ENCODE measurements around the gene MYT1.

MYT1 gene

DNA sequence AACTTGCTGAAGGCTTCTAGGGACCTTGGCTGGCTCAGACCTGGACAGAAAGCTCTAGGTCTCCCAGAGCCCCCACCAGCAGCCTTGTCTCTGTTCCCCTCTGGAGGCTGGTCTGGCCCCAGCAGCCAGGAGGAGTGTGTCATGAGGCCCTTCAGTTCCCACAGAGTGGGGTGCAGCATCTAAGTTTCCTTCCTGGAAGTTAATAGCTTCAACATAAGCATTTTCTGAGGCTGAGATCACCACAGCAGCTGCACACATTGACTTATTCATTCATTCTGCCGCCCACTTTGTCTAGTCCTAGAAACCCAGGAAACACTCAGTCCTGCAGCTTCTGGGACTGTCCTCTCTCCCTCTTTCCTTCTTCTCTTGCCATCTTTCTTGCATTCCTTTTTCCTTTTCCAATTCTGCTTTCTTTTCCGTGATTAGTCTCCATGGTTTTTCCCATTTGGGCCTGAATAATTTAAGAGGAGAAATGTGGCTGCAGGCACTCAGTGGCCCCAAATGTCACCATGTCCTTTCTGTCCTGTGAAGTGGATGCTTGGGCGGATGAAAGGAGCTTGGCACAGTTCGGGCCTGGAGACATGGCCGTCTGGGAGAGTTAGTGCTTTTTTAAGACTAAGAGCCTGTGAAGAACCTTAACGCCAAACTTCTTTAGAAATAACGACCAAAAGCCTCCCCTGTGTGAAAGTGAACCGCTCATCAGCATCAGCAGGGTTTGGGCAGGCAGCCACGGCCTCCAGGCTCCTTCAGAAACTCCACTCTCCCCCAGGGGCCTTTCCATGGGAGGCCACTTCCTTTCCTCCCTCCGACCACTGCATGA is 60.3 kb downstream of the MYT1 start:
- no peak for DNase-seq (ENCODE audit: low read depth, low spot score)
- no peaks in the 10 kb centered on the region for H3K27me3 ChIP-seq (ENCODE audit: insufficient read depth, insufficient read length)
- no peaks in the 10 kb centered on the region for H3K36me3 ChIP-seq (ENCODE audit: insufficient read depth, insufficient read length, low read length)
- TF ChIP-seq ZNF274 (IDR thresholded peaks at IDR 0.05; ENCODE audit: low read depth, low read length) (no peak), SUZ12 (IDR thresholded peaks at IDR 0.05; ENCODE audit: extremely low read depth, insufficient read depth, insufficient read length) (no peak), YY1 (IDR thresholded peaks at IDR 0.05; ENCODE audit: insufficient read depth, insufficient read length) (no peak)
- H3K4me3 ChIP-seq (ENCODE audit: insufficient read length, low read depth): no peak overlapping the region
- no peak overlapping the region for H3K9ac ChIP-seq (ENCODE audit: insufficient read length, low read depth)
- peaks cover 8% of the 10 kb centered on the region for H3K4me1 ChIP-seq (ENCODE audit: insufficient read depth, insufficient read length)
- H3K9me3 ChIP-seq (ENCODE audit: insufficient read depth, low read length): no peaks in the 10 kb centered on the region

GRCh38 chr20:64225171-64225595 is 60.9 kb downstream of the MYT1 start:
- TF ChIP-seq SUZ12 (IDR thresholded peaks at IDR 0.05; ENCODE audit: extremely low read depth, insufficient read depth, insufficient read length) (no peak), ZNF274 (IDR thresholded peaks at IDR 0.05; ENCODE audit: low read depth, low read length) (no peak), YY1 (IDR thresholded peaks at IDR 0.05; ENCODE audit: insufficient read depth, insufficient read length) (no peak)
- DNase-seq (ENCODE audit: low read depth, low spot score): no peak
- Histone ChIP-seq H3K9me3 (ENCODE audit: insufficient read depth, low read length) (no peaks in the 10 kb centered on the region), H3K36me3 (ENCODE audit: insufficient read depth, insufficient read length, low read length) (no peaks in the 10 kb centered on the region), H3K9ac (ENCODE audit: insufficient read length, low read depth) (no peak overlapping the region), H3K4me1 (ENCODE audit: insufficient read depth, insufficient read length) (peaks cover 6% of the 10 kb centered on the region), H3K27me3 (ENCODE audit: insufficient read depth, insufficient read length) (no peaks in the 10 kb centered on the region), H3K4me3 (ENCODE audit: insufficient read length, low read depth) (no peak overlapping the region)

- DNase-seq (ENCODE audit: low read depth, low spot score): no peak
- H3K4me1 ChIP-seq (ENCODE audit: insufficient read depth, insufficient read length): peaks cover 6% of the 10 kb centered on the region
- H3K4me3 ChIP-seq (ENCODE audit: insufficient read length, low read depth): no peak overlapping the region
- H3K9ac ChIP-seq (ENCODE audit: insufficient read length, low read depth): no peak overlapping the region
- no peaks in the 10 kb centered on the region for H3K9me3 ChIP-seq (ENCODE audit: insufficient read depth, low read length)
- H3K36me3 ChIP-seq (ENCODE audit: insufficient read depth, insufficient read length, low read length): no peaks in the 10 kb centered on the region
- TF ChIP-seq ZNF274 (IDR thresholded peaks at IDR 0.05; ENCODE audit: low read depth, low read length) (no peak), SUZ12 (IDR thresholded peaks at IDR 0.05; ENCODE audit: extremely low read depth, insufficient read depth, insufficient read length) (no peak), YY1 (IDR thresholded peaks at IDR 0.05; ENCODE audit: insufficient read depth, insufficient read length) (no peak)
- no peaks in the 10 kb centered on the region for H3K27me3 ChIP-seq (ENCODE audit: insufficient read depth, insufficient read length)
Observed at GRCh38 chr20:64225828-64226598, 61.8 kb downstream of the MYT1 start.

DNA sequence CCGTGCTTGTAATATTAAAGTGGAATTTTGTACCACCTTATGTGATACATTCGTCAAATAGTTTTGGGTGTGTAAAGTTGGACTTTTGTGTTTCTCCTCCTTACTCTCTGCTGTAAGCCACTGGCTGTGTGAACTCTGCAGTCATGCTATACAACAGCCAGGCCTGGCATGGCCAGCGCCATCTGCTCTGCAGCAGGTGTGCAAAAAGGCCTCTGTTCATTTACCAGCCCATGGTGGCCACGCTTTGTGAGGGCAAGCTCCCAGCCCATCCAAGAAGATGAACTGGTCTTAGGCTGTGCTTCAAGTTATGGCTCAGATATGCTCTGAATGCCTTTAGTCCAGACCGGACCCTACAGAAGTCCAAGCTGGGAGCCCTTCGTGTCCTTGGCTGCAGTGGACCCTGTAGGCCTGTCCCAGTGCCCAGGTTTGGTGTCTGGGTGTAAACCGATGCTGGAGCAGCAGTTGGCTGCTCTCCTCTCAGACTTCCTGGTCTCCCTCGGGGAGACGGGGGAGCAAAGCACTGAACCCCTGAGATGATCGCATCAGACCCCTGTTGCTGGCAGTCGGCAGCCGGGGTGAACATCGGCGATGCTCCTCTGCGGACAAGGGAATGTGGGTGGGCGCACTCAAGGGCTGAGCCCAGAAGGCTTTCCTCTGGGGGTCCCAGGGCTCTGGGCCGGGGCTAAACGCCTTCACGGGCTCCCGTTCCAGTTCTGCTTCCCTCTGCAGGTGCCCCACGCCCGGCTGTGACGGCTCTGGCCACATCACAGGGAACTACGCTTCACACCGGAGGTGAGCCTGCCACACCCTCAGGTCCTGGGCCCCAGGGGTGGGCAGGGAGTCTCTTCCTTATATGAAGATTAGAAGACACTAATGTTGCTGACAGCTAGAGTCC is 62.7 kb downstream of the MYT1 start:
- H3K27me3 ChIP-seq (ENCODE audit: insufficient read depth, insufficient read length): no peaks in the 10 kb centered on the region

GRCh38 chr20:64228086-64228653 is 63.9 kb downstream of the MYT1 start:
- TF ChIP-seq ZNF274 (IDR thresholded peaks at IDR 0.05; ENCODE audit: low read depth, low read length) (no peak), SUZ12 (IDR thresholded peaks at IDR 0.05; ENCODE audit: extremely low read depth, insufficient read depth, insufficient read length) (no peak), YY1 (IDR thresholded peaks at IDR 0.05; ENCODE audit: insufficient read depth, insufficient read length) (no peak)
- no peak overlapping the region for H3K4me3 ChIP-seq (ENCODE audit: insufficient read length, low read depth)
- no peaks in the 10 kb centered on the region for H3K36me3 ChIP-seq (ENCODE audit: insufficient read depth, insufficient read length, low read length)
- peaks cover 6% of the 10 kb centered on the region for H3K4me1 ChIP-seq (ENCODE audit: insufficient read depth, insufficient read length)
- no peak overlapping the region for H3K9ac ChIP-seq (ENCODE audit: insufficient read length, low read depth)
- H3K27me3 ChIP-seq (ENCODE audit: insufficient read depth, insufficient read length): no peaks in the 10 kb centered on the region
- no peaks in the 10 kb centered on the region for H3K9me3 ChIP-seq (ENCODE audit: insufficient read depth, low read length)
- no peak for DNase-seq (ENCODE audit: low read depth, low spot score)

More for the DNA sequence above, 62.7 kb downstream of the MYT1 start:
- DNase-seq (ENCODE audit: low read depth, low spot score): no peak
- Histone ChIP-seq H3K36me3 (ENCODE audit: insufficient read depth, insufficient read length, low read length) (no peaks in the 10 kb centered on the region), H3K9ac (ENCODE audit: insufficient read length, low read depth) (no peak overlapping the region), H3K4me1 (ENCODE audit: insufficient read depth, insufficient read length) (peaks cover 6% of the 10 kb centered on the region), H3K4me3 (ENCODE audit: insufficient read length, low read depth) (no peak overlapping the region), H3K9me3 (ENCODE audit: insufficient read depth, low read length) (no peaks in the 10 kb centered on the region)
- TF ChIP-seq ZNF274 (IDR thresholded peaks at IDR 0.05; ENCODE audit: low read depth, low read length) (no peak), YY1 (IDR thresholded peaks at IDR 0.05; ENCODE audit: insufficient read depth, insufficient read length) (no peak), SUZ12 (IDR thresholded peaks at IDR 0.05; ENCODE audit: extremely low read depth, insufficient read depth, insufficient read length) (no peak)

DNA sequence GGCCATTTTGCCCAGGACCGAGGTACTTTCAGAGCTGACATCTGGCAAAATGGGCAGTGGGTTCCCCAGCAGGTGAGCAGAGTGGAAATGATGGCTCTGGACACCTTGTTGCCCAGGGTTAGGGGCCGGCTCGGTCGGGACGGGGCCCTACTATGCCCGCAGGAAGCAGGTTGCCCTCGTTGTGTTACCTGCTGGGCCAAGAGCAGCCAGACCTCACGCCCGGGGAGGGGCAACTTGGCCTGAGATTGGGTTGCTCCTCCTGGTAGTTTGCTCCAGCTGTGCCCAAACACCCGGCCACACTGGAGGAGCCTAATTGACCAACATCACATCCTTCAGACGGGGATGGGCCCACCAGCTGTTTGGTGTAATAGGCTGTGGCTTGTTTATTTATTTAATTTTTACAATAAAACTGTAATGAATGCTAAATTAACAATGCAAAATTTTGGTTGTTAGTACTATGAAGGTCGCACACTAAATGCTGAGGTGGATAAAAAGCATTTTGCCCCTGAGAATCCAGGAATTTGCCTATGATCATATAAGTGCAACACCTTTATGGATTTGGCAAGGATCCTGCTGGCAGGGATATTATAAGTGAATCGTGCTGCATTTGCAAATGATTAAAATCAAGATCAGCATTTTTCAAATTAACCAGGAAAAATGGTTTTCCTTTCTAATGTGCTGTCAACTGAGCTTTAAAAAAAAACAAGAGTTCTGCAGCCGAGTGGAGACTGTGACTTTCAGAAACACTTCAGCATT is 64.7 kb downstream of the MYT1 start:
- Histone ChIP-seq H3K27me3 (ENCODE audit: insufficient read depth, insufficient read length) (no peaks in the 10 kb centered on the region), H3K4me3 (ENCODE audit: insufficient read length, low read depth) (no peak overlapping the region), H3K36me3 (ENCODE audit: insufficient read depth, insufficient read length, low read length) (no peaks in the 10 kb centered on the region), H3K9me3 (ENCODE audit: insufficient read depth, low read length) (peaks cover under 1% of the 10 kb centered on the region; the same call in 1 of the 2 replicates), H3K9ac (ENCODE audit: insufficient read length, low read depth) (no peak overlapping the region), H3K4me1 (ENCODE audit: insufficient read depth, insufficient read length) (peaks cover 2% of the 10 kb centered on the region)
- TF ChIP-seq ZNF274 (IDR thresholded peaks at IDR 0.05; ENCODE audit: low read depth, low read length): no peak
- DNase-seq (ENCODE audit: low read depth, low spot score): no peak
